RKO (cell line): ENCODE results near the gene NBAS.
"Not testable (repeated sequence)": the region's sequence is repeated elsewhere in the genome, so short reads cannot be mapped to it uniquely, and the experiment has no call there.

Source experiments
- DNase-seq: peaks from one replicate; pipeline ENCODE4 v3.0.0-alpha.2; 2016; ENCODE audit warnings: low spot score

The NBAS gene

DNA sequence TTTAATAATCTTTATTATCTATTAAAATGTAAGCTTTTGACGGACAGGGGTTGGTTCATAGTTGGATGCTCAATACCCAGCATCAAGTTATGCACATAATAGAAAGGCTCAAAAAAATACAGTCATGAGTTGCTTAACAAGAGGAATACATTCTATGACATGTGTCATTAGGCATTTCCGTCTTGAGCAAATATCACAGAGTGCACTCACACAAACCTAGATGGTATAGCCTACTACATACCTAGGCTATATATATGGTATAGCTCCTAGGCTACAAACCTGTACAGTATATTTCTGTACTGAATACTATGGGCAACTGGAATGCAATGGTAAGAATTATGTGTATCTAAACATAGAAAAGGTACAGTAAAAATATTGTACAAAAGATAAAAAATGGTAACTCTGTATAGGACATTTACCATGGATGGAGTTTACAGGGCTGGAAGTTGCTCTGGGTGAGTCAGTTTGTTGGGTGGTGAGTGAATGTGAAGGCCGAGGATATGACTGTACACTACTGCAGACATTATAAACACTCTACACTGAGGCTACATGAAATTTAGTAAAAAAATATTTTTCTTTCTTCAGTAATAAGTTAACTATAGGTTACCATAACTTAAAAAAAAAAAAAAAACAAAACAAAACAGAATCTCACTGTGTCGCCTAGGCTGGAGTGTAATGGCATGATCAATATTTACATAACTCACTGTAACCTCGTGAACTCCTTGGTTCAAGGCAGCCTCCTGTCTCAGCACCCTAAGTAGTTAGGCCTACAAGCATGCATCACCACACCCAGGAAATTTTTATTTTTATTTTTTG lies 201.2 kb downstream of the NBAS start:
- DNase-seq, result peak; percentile 68

DNA sequence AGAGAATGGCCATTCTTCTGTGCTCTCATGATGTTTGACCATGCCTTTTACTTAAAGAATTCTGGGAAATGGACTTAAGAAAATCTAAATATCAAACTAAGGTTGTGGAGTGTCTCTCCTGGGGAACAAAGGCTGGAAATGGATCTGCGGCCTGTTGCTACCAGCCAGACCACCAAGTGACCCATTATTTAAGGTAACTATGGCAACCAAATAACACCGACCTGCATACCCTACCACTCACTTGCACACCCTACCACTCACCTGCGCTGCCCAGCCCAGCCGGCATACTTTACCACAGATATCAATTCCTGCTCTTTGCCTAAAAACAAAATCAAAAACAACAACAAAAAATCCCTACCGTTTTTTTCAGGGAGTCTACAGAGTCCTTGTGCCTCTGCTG lies 203.2 kb downstream of the NBAS start:
- no peak for DNase-seq

- DNase-seq, result no peak
Measured at GRCh38 chr2:15357186-15357585, 203.9 kb downstream of the NBAS start.

- DNase-seq, result no peak
Measured at GRCh38 chr2:15355386-15355785, 205.7 kb downstream of the NBAS start.

- DNase-seq, result no peak
Measured at GRCh38 chr2:15354596-15355366, 206.4 kb downstream of the NBAS start.

DNA sequence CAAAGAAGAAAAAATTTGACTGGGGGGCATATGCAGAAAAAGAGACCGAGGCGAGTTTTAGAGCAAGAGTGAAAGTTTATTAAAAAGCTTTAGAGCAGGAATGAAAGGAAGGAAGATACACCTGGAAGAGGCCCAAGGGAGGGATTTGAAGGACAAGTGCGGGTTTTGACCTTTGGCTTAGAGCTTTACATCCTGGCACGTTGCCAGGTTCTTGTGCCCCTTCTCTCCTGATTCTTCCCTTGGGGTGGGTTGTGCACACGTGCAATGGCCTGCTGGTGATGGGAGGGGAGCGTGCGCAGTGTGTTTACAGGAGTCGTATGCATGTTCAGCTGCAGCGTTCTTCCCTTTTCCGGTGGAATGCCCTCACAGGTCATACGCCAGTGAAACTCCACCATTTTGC lies 208.8 kb downstream of the NBAS start:
- DNase-seq, result no peak

- no peak for DNase-seq
Measured at GRCh38 chr2:15348636-15349035, 212.5 kb downstream of the NBAS start.

GRCh38 chr2:15348045-15348444 lies 213.1 kb downstream of the NBAS start:
- DNase-seq, result no peak

- peak; percentile 7 for DNase-seq
Measured at GRCh38 chr2:15346624-15347023, 214.5 kb downstream of the NBAS start.

GRCh38 chr2:15337996-15338666 lies 223.0 kb downstream of the NBAS start:
- DNase-seq, result peak; percentile 54

DNA sequence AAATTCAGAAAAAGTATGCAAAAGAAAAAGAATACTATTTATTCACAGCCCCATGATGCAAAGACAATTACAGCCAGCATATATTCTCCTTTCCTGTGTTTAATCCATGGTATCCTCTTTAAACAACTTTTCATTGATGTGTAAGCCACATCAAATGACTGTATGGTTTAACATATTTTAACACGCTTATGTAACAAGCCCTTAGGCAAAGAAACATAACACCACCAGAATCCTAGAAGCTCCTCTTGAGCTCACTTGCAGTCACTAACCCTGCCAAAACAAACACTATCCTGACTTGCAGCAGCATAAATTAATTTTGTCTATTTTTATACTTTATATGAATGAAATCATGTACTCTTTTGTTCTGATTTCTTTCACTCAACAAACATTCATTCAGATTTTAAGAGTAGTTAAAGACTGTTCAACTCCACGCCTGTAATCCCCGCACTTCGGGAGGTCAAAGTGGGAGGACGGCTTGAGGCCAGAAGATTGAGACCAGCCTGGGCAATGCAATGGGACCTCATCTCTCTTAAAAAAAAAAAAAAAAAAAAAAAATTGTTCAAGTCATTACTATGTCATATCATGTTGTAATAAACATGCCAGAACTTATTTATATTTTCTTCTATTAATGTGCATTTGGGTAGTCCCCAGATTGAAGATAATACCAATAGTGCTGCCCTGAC lies 226.3 kb downstream of the NBAS start:
- DNase-seq, result no peak

GRCh38 chr2:15331787-15332186 lies 229.3 kb downstream of the NBAS start:
- no peak for DNase-seq

GRCh38 chr2:15325296-15325695 lies 235.8 kb downstream of the NBAS start:
- no peak for DNase-seq

- no peak for DNase-seq
Measured at GRCh38 chr2:15323227-15323626, 237.9 kb downstream of the NBAS start.

DNA sequence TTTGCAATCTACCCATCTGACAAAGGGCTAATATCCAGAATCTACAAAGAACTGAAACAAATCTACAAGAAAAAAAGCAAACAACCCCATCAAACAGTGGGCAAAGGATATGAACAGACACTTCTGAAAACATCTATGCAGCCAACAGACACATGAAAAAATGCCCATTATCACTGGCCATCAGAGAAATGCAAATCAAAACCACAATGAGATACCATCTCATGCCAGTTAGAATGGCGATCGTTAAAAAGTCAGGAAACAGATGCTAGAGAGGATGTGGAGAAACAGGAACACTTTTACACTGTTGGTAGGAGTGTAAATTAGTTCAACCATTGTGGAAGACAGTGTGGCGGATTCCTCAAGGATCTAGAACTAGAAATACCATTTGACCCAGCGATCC lies 239.7 kb downstream of the NBAS start:
- DNase-seq, result not testable (repeated sequence)

GRCh38 chr2:15316370-15316814 lies 244.7 kb downstream of the NBAS start:
- no peak for DNase-seq

GRCh38 chr2:15315411-15315810 lies 245.7 kb downstream of the NBAS start:
- DNase-seq, result no peak

DNA sequence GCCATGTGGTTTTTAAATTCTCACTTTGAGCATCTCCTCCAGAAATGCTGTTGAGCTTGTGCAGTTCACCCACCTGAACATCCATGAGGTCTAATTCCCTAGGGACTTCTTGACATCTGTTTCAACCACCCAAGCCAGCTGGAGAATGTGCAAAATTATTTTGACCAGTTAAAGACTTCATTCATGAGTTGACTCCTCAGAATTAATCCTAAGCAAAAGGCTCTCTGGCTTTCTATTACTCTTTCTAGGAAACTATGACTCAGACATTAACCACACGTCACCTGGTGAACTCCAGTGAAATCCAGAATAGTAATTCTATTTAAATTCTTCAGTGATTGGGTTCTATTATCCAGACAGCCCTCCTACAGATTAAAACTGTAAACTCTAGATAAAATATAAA lies 247.5 kb downstream of the NBAS start:
- peak; percentile 35 for DNase-seq

- DNase-seq, result no peak
Measured at GRCh38 chr2:15311926-15312325, 249.2 kb downstream of the NBAS start.

- DNase-seq, result no peak
Measured at GRCh38 chr2:15311201-15311907, 249.8 kb downstream of the NBAS start.

GRCh38 chr2:15307526-15307925 lies 253.6 kb downstream of the NBAS start:
- no peak for DNase-seq

GRCh38 chr2:15306706-15307105 lies 254.4 kb downstream of the NBAS start:
- DNase-seq, result no peak
